Nephron (organoid): ENCODE measurements around the gene FBXO21.
A peak's percentile ranks its signal among the peaks of the same experiment; 100 is the strongest.

Experiments
- H3K27ac Mint-ChIP-seq, 3 experiments: 2 replicates each; pipeline ENCODE4 v1.8.0; 2020; ENCODE audit warnings: mixed read lengths in 3 of 3, mild to moderate bottlenecking in 2 of 3, moderate library complexity in 1 of 3
- H3K27me3 Mint-ChIP-seq: 2 replicates; pipeline ENCODE4 v1.8.0; 2021; ENCODE audit warnings: low read depth, mild to moderate bottlenecking, moderate library complexity, mixed read lengths
- H3K36me3 Mint-ChIP-seq: 2 replicates; pipeline ENCODE4 v1.8.0; 2020; ENCODE audit warnings: low read depth, mixed read lengths
- H3K4me1 Mint-ChIP-seq: 2 replicates; pipeline ENCODE4 v1.8.0; 2020; ENCODE audit warnings: mixed read lengths
- H3K4me3 Mint-ChIP-seq, 3 experiments: 2 replicates each; pipeline ENCODE4 v1.8.0; 2020; ENCODE audit warnings: mild to moderate bottlenecking in 3 of 3, mixed read lengths in 3 of 3, moderate library complexity in 2 of 3
- H3K9me3 Mint-ChIP-seq: 2 replicates; pipeline ENCODE4 v1.8.0; 2020; ENCODE audit warnings: mixed read lengths
- TF ChIP-seq, protein P1 (sequence below), 3 experiments: fragments of 200-600 bp; sonication (generic); IDR thresholded peaks; one replicate each; pipeline ENCODE4 v1.5.0; 2021; ENCODE audit warnings: antibody characterized with exemption in 3 of 3; ENCODE audit not compliant: unreplicated experiment in 3 of 3

The FBXO21 gene

GRCh38 chr12:117149431-117149830 is 40.8 kb downstream of the FBXO21 start:
- Mint-ChIP-seq H3K27me3 (peaks cover 5% of the 10 kb centered on the region), H3K9me3 (no peaks in the 10 kb centered on the region), H3K4me1 (no peaks in the 10 kb centered on the region), H3K4me3 (no peak overlapping the region), H3K36me3 (peaks cover 78% of the 10 kb centered on the region), H3K27ac (no peak overlapping the region)
- TF ChIP-seq, protein P1, sequence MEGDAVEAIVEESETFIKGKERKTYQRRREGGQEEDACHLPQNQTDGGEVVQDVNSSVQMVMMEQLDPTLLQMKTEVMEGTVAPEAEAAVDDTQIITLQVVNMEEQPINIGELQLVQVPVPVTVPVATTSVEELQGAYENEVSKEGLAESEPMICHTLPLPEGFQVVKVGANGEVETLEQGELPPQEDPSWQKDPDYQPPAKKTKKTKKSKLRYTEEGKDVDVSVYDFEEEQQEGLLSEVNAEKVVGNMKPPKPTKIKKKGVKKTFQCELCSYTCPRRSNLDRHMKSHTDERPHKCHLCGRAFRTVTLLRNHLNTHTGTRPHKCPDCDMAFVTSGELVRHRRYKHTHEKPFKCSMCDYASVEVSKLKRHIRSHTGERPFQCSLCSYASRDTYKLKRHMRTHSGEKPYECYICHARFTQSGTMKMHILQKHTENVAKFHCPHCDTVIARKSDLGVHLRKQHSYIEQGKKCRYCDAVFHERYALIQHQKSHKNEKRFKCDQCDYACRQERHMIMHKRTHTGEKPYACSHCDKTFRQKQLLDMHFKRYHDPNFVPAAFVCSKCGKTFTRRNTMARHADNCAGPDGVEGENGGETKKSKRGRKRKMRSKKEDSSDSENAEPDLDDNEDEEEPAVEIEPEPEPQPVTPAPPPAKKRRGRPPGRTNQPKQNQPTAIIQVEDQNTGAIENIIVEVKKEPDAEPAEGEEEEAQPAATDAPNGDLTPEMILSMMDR (IDR thresholded peaks at IDR 0.05; ENCODE audit: unreplicated experiment in 3 of 3) = no peak

GRCh38 chr12:117148642-117149041 is 41.6 kb downstream of the FBXO21 start:
- H3K27me3 Mint-ChIP-seq = peaks cover 5% of the 10 kb centered on the region
- peaks cover 75% of the 10 kb centered on the region for H3K36me3 Mint-ChIP-seq
- H3K9me3 Mint-ChIP-seq = no peaks in the 10 kb centered on the region
- no peaks in the 10 kb centered on the region for H3K4me1 Mint-ChIP-seq
- H3K27ac Mint-ChIP-seq = no peak overlapping the region
- no peak overlapping the region for H3K4me3 Mint-ChIP-seq
- TF ChIP-seq, protein P1 (IDR thresholded peaks at IDR 0.05; ENCODE audit: unreplicated experiment in 3 of 3) = no peak

DNA sequence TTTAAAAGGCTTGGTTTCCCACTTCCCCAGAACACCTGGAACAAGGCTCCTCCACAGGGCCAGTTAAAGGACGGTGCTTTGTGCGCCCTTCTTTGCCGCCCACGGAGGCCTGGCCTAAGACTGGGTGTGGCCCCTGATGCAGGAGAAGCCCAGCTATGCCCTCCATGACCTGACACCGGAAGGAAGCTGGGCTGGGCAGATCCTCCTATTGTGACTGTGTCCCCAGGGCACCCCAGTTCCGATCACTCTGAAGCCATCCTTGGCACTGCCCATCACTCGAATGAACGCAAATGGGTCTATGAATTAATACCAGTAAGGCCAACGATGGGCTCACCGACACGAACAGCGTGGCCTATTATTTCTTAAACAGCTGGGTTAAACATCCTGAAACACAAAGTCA is 42.6 kb downstream of the FBXO21 start:
- no peak overlapping the region for H3K27ac Mint-ChIP-seq
- TF ChIP-seq, protein P1 (IDR thresholded peaks at IDR 0.05; ENCODE audit: unreplicated experiment in 3 of 3) = no peak
- peaks cover 5% of the 10 kb centered on the region for H3K27me3 Mint-ChIP-seq
- peaks cover 71% of the 10 kb centered on the region for H3K36me3 Mint-ChIP-seq
- no peaks in the 10 kb centered on the region for H3K9me3 Mint-ChIP-seq
- H3K4me1 Mint-ChIP-seq = peaks cover 9% of the 10 kb centered on the region
- H3K4me3 Mint-ChIP-seq = no peak overlapping the region

DNA sequence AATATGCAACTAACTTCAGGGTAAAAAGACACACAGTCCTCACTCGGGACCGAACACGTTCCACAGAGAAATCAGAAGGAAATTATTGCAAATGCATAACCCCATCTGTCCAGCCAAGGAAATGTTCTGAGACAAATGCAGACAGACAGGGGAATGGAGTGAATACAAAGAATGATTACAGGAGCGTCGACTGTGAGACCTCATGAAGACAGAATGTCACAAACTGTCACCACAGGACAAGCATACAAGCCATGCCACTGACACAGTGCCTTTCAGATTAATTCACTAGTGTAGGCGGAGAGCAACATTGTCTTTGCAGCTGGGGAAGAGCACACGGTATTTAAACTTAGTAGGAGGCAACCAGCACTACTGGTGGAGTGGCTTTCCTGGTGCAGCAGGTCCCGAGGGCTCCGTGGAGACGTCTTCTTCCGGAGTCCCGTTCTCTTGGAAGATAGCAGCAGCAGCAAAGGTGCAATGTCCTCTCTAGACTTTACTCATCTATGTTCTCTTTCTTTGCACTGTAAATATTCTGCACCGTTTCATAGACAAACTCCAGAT is 44.6 kb downstream of the FBXO21 start:
- TF ChIP-seq, protein P1 (IDR thresholded peaks at IDR 0.05; ENCODE audit: unreplicated experiment in 3 of 3) = no peak
- peaks cover 53% of the 10 kb centered on the region for H3K36me3 Mint-ChIP-seq
- H3K27me3 Mint-ChIP-seq = peaks cover 5% of the 10 kb centered on the region
- H3K4me3 Mint-ChIP-seq = no peak overlapping the region
- H3K9me3 Mint-ChIP-seq = no peaks in the 10 kb centered on the region
- no peak overlapping the region for H3K27ac Mint-ChIP-seq
- peaks cover 12% of the 10 kb centered on the region for H3K4me1 Mint-ChIP-seq

DNA sequence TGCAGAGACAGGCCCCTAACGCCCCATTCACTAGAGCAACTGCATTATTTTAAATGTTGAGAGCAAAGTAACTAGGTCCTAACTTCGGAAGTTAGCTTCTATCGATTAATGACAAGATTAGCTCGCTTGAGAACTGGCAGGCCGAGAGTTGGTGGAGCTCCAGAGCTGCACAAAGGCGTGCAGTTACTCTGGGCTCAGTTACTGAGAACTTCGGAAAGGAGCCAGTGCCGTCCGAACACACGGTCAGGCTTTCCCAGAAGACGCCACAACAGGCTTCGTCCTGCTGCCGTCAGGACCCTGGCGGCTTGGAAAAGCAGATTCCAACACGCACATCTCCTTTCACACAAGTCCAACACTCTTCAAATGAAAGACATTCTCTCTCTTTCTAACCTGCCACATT is 45.7 kb downstream of the FBXO21 start:
- Mint-ChIP-seq H3K9me3 (no peaks in the 10 kb centered on the region), H3K36me3 (peaks cover 44% of the 10 kb centered on the region), H3K4me1 (peaks cover 12% of the 10 kb centered on the region), H3K27me3 (peaks cover 5% of the 10 kb centered on the region), H3K4me3 (no peak overlapping the region), H3K27ac (no peak overlapping the region)
- TF ChIP-seq, protein P1 (IDR thresholded peaks at IDR 0.05; ENCODE audit: unreplicated experiment in 3 of 3) = no peak

- Mint-ChIP-seq H3K9me3 (no peaks in the 10 kb centered on the region), H3K36me3 (peaks cover 32% of the 10 kb centered on the region), H3K27me3 (no peaks in the 10 kb centered on the region), H3K4me3 (no peak overlapping the region), H3K27ac (peak overlapping the region in 2 of 3 experiments; percentile 12 to 29), H3K4me1 (peaks cover 12% of the 10 kb centered on the region)
- TF ChIP-seq, protein P1 (IDR thresholded peaks at IDR 0.05; ENCODE audit: unreplicated experiment in 3 of 3) = no peak
These were observed 47.2 kb downstream of the FBXO21 start for GRCh38 chr12:117143008-117143532.
